GM03348 (cell line): ENCODE data around the gene TNC.

Experiments used
- DNase-seq: peaks from one replicate; pipeline ENCODE4 v3.0.0; 2012; ENCODE audit warnings: low spot score

TNC gene

GRCh38 chr9:115117999-115118878 is at the start of gene TNC:
Gene TNC (minus strand): TSS chr9:115118157. CDS start chr9:115091018, 27,139 bp downstream.
- peak; percentile 77 for DNase-seq

GRCh38 chr9:115167175-115167574 is 49.2 kb upstream of the TNC start:
- DNase-seq = peak; percentile 85

- no peak for DNase-seq
Measured at GRCh38 chr9:115165233-115165632, 47.3 kb upstream of the TNC start.

GRCh38 chr9:115164511-115164974 is 46.6 kb upstream of the TNC start:
- DNase-seq = no peak

GRCh38 chr9:115162946-115163345 is 45.0 kb upstream of the TNC start:
- DNase-seq = no peak

- no peak for DNase-seq
Measured at GRCh38 chr9:115161446-115161845, 43.5 kb upstream of the TNC start.

GRCh38 chr9:115158661-115159481 is 40.9 kb upstream of the TNC start:
- DNase-seq = no peak

GRCh38 chr9:115157245-115157674 is 39.3 kb upstream of the TNC start:
- peak; percentile 75 for DNase-seq

GRCh38 chr9:115155037-115155436 is 37.1 kb upstream of the TNC start:
- DNase-seq = no peak

- DNase-seq = no peak
Measured at GRCh38 chr9:115154617-115155016, 36.7 kb upstream of the TNC start.

- DNase-seq = no peak
Measured at GRCh38 chr9:115152281-115152820, 34.4 kb upstream of the TNC start.

- DNase-seq = no peak
Measured at GRCh38 chr9:115148721-115149120, 30.8 kb upstream of the TNC start.

GRCh38 chr9:115146581-115147021 is 28.6 kb upstream of the TNC start:
- peak; percentile 75 for DNase-seq

GRCh38 chr9:115144706-115145105 is 26.7 kb upstream of the TNC start:
- no peak for DNase-seq

GRCh38 chr9:115143689-115144088 is 25.7 kb upstream of the TNC start:
- no peak for DNase-seq

- DNase-seq = no peak
Measured at GRCh38 chr9:115142517-115143270, 24.7 kb upstream of the TNC start.

- DNase-seq = no peak
Measured at GRCh38 chr9:115142090-115142489, 24.1 kb upstream of the TNC start.

GRCh38 chr9:115141612-115142011 is 23.7 kb upstream of the TNC start:
- no peak for DNase-seq

GRCh38 chr9:115138151-115138550 is 20.2 kb upstream of the TNC start:
- no peak for DNase-seq

GRCh38 chr9:115137526-115137925 is 19.6 kb upstream of the TNC start:
- DNase-seq = no peak
